H9 (cell line): ENCODE measurements around the gene UBE2A. TPM values are rescaled to one million over a fixed set of nuclear protein-coding genes. Genes with fewer than 3 reads are reported as not detected.

Experiments used
- DNase-seq: peaks from one replicate; pipeline ENCODE4 v3.0.0-alpha.2; 2017
- H2AFZ ChIP-seq: one replicate; pipeline ENCODE4 v1.6.1; 2013; ENCODE audit warnings: mild to moderate bottlenecking, low read length, control low read depth, moderate library complexity
- H2AK5ac ChIP-seq: 2 replicates; pipeline ENCODE4 v1.6.1; 2013; ENCODE audit warnings: low read length, control low read depth, mixed read lengths; ENCODE audit not compliant: insufficient read length
- H2BK120ac ChIP-seq: one replicate; pipeline ENCODE4 v1.6.1; 2013; ENCODE audit warnings: low read depth, mild to moderate bottlenecking, low read length, control low read depth, inconsistent platforms; ENCODE audit not compliant: poor library complexity, severe bottlenecking
- H2BK12ac ChIP-seq: 2 replicates; pipeline ENCODE4 v1.6.1; 2013; ENCODE audit warnings: low read length, control low read depth, mixed read lengths, low read depth; ENCODE audit not compliant: insufficient read length
- H2BK15ac ChIP-seq: 2 replicates; pipeline ENCODE4 v1.6.1; 2013; ENCODE audit warnings: low read depth, low read length, control low read depth
- H2BK20ac ChIP-seq: one replicate; pipeline ENCODE4 v1.6.1; 2013; ENCODE audit warnings: low read depth, mild to moderate bottlenecking, low read length, control low read depth, inconsistent platforms; ENCODE audit not compliant: poor library complexity, severe bottlenecking
- H2BK5ac ChIP-seq: 2 replicates; pipeline ENCODE4 v1.6.1; 2013; ENCODE audit warnings: low read length, control low read depth, mixed read lengths; ENCODE audit not compliant: insufficient read length
- H3K14ac ChIP-seq: 2 replicates; pipeline ENCODE4 v1.6.1; 2013; ENCODE audit warnings: low read length, control low read depth; ENCODE audit not compliant: insufficient read depth
- H3K18ac ChIP-seq: 2 replicates; pipeline ENCODE4 v1.6.1; 2013; ENCODE audit warnings: low read depth, mild to moderate bottlenecking, mixed read lengths, low read length, control low read depth; ENCODE audit not compliant: insufficient read length
- H3K23ac ChIP-seq: 2 replicates; pipeline ENCODE4 v1.6.1; 2013; ENCODE audit warnings: low read length, control low read depth, mixed read lengths, low read depth; ENCODE audit not compliant: insufficient read length
- H3K23me2 ChIP-seq: 2 replicates; pipeline ENCODE4 v1.6.1; 2013; ENCODE audit warnings: low read depth, mild to moderate bottlenecking, mixed read lengths, low read length, control low read depth; ENCODE audit not compliant: insufficient read length, poor library complexity, severe bottlenecking
- H3K27ac ChIP-seq: 2 replicates; pipeline ENCODE4 v1.5.1; 2013; ENCODE audit warnings: low read length, control low read depth, mixed read lengths, low read depth; ENCODE audit not compliant: insufficient read length
- H3K27me3 ChIP-seq: 2 replicates; pipeline ENCODE4 v1.6.1; 2013; ENCODE audit warnings: low read length, control low read depth, inconsistent platforms; ENCODE audit not compliant: insufficient read depth
- H3K4ac ChIP-seq: 2 replicates; pipeline ENCODE4 v1.6.1; 2013; ENCODE audit warnings: low read depth, mild to moderate bottlenecking, control low read depth, inconsistent platforms, low read length, moderate library complexity
- H3K4me1 ChIP-seq: 2 replicates; pipeline ENCODE4 v1.6.1; 2013; ENCODE audit warnings: low read length, control low read depth, inconsistent platforms; ENCODE audit not compliant: insufficient read depth
- H3K4me2 ChIP-seq: 2 replicates; pipeline ENCODE4 v1.6.1; 2013; ENCODE audit warnings: low read length, control low read depth, mixed read lengths; ENCODE audit not compliant: insufficient read length, insufficient read depth
- H3K56ac ChIP-seq: 2 replicates; pipeline ENCODE4 v1.6.1; 2013; ENCODE audit warnings: low read depth, mild to moderate bottlenecking, mixed read lengths, low read length, control low read depth; ENCODE audit not compliant: insufficient read length
- H3K79me1 ChIP-seq: 2 replicates; pipeline ENCODE4 v1.6.1; 2013; ENCODE audit warnings: low read depth, mild to moderate bottlenecking, moderate library complexity, low read length, control low read depth, inconsistent platforms; ENCODE audit not compliant: insufficient read depth, poor library complexity, severe bottlenecking
- H3K79me2 ChIP-seq: 2 replicates; pipeline ENCODE4 v1.6.1; 2013; ENCODE audit warnings: low read length, control low read depth, inconsistent platforms; ENCODE audit not compliant: insufficient read depth
- H3K9ac ChIP-seq: 2 replicates; pipeline ENCODE4 v1.6.1; 2013; ENCODE audit warnings: low read length, control low read depth, mixed read lengths; ENCODE audit not compliant: insufficient read length; ENCODE audit errors: extremely low read depth
- H3K9me3 ChIP-seq: one replicate; pipeline ENCODE4 v1.6.1; 2013; ENCODE audit warnings: low read depth, low read length, inconsistent platforms; ENCODE audit not compliant: control insufficient read depth
- H3T11ph ChIP-seq: one replicate; pipeline ENCODE4 v1.6.1; 2013; ENCODE audit warnings: mild to moderate bottlenecking, low read length, control low read depth, inconsistent platforms
- H4K20me1 ChIP-seq: one replicate; pipeline ENCODE4 v1.6.1; 2013; ENCODE audit not compliant: control insufficient read depth, insufficient read length, insufficient read depth
- H4K5ac ChIP-seq: 2 replicates; pipeline ENCODE4 v1.6.1; 2013; ENCODE audit warnings: low read depth, mild to moderate bottlenecking, mixed read lengths, low read length, control low read depth; ENCODE audit not compliant: insufficient read length
- H4K8ac ChIP-seq: replicated peaks from 2 replicates; pipeline ENCODE4 v1.6.1; 2013; ENCODE audit warnings: low read length, control low read depth, mixed read lengths, low read depth; ENCODE audit not compliant: insufficient read length
- H4K91ac ChIP-seq: 2 replicates; pipeline ENCODE4 v1.6.1; 2013; ENCODE audit warnings: low read depth, mild to moderate bottlenecking, moderate library complexity, mixed read lengths, low read length, control low read depth; ENCODE audit not compliant: insufficient read length
- H3K27ac Mint-ChIP-seq, 3 experiments: 2 replicates in 2 of 3; 3 replicates in 1 of 3; pipeline ENCODE4 v1.8.0; 2020 to 2021; ENCODE audit warnings: mixed read lengths in 3 of 3, mild to moderate bottlenecking in 1 of 3, moderate library complexity in 1 of 3
- H3K27me3 Mint-ChIP-seq: 2 replicates; pipeline ENCODE4 v1.8.0; 2021; ENCODE audit warnings: low read depth, mild to moderate bottlenecking, moderate library complexity, mixed read lengths
- H3K36me3 Mint-ChIP-seq, 3 experiments: 2 replicates in 2 of 3; 3 replicates in 1 of 3; pipeline ENCODE4 v1.8.0; 2020 to 2021; ENCODE audit warnings: low read depth in 3 of 3, mixed read lengths in 3 of 3; ENCODE audit not compliant: insufficient read depth in 1 of 3
- H3K4me1 Mint-ChIP-seq, 2 experiments: 2 replicates each; pipeline ENCODE4 v1.8.0; 2020; ENCODE audit warnings: mixed read lengths in 2 of 2
- H3K4me3 Mint-ChIP-seq, 2 experiments: 2 replicates in 1 of 2; 3 replicates in 1 of 2; pipeline ENCODE4 v1.8.0; 2020 to 2021; ENCODE audit warnings: mild to moderate bottlenecking in 2 of 2, mixed read lengths in 2 of 2, moderate library complexity in 1 of 2
- H3K9me3 Mint-ChIP-seq, 2 experiments: 2 replicates in 1 of 2; 3 replicates in 1 of 2; pipeline ENCODE4 v1.8.0; 2020; ENCODE audit warnings: mild to moderate bottlenecking in 2 of 2, mixed read lengths in 2 of 2, moderate library complexity in 1 of 2
- WGBS: extraction: QIAGEN DNeasy Blood & Tissue Kit; methylation state at CpG from one replicate; pipeline ENCODE4 v1.1.7; 2013; ENCODE audit warnings: missing lambda C conversion rate, low lambda C conversion rate, mixed read lengths; ENCODE audit not compliant: insufficient read length; ENCODE audit errors: extremely low coverage; 5-methylcytosine and 5-hydroxymethylcytosine counted together
- total RNA-seq: library from RNA; stranded (reverse); gene quantifications from 2 replicates; pipeline ENCODE4 v1.2.1, GENCODE V29; 2021
- TF ChIP-seq, protein P1 (sequence below): fragments of 200-600 bp; sonication (generic); conservative IDR thresholded peaks from 3 replicates; pipeline ENCODE4 v1.8.0; 2021; ENCODE audit warnings: antibody characterized with exemption, mild to moderate bottlenecking

Gene UBE2A
- total RNA-seq, 1 experiment from 2014 or later = 54.7 TPM

DNA sequence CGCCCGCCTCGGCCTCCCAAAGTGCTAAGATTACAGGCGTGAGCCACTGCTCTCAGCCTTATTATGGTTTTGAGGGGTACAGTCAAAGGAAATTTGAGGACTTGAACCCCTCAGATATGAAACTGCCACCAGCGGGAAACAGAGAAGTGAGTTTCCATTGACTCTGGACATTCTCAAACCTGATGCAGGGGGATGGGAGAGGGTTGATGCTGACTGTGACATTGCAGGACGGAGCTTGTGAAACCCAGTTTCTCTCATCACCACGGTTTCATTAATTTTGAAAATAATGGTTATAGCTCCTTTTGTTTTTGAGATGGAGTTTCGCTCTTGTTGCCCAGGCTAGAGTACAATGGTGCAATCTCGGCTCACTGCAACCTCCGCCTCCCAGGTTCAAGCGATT is 50.1 kb downstream of the UBE2A start:
- Histone ChIP-seq H4K20me1 (no peaks in the 10 kb centered on the region), H3K9me3 (peaks cover 12% of the 10 kb centered on the region), H3K23ac (no peak overlapping the region), H2BK15ac (no peak overlapping the region), H3K4me1 (no peaks in the 10 kb centered on the region), H2BK12ac (no peak overlapping the region), H3T11ph (no peak overlapping the region), H3K79me2 (no peaks in the 10 kb centered on the region), H4K8ac (no peak overlapping the region), H4K5ac (no peak overlapping the region), H2AK5ac (no peak overlapping the region), H3K4ac (no peak overlapping the region), H3K27me3 (no peaks in the 10 kb centered on the region), H3K56ac (no peak overlapping the region), H4K91ac (no peak overlapping the region), H3K18ac (no peak overlapping the region), H3K14ac (no peak overlapping the region), H3K27ac (no peak overlapping the region), H3K4me2 (no peak overlapping the region), H2BK120ac (no peak overlapping the region), H2BK20ac (no peak overlapping the region), H3K23me2 (no peaks in the 10 kb centered on the region), H3K79me1 (no peaks in the 10 kb centered on the region), H2BK5ac (no peak overlapping the region), H2AFZ (no peak overlapping the region), H3K9ac (no peak overlapping the region)
- TF ChIP-seq, protein P1, sequence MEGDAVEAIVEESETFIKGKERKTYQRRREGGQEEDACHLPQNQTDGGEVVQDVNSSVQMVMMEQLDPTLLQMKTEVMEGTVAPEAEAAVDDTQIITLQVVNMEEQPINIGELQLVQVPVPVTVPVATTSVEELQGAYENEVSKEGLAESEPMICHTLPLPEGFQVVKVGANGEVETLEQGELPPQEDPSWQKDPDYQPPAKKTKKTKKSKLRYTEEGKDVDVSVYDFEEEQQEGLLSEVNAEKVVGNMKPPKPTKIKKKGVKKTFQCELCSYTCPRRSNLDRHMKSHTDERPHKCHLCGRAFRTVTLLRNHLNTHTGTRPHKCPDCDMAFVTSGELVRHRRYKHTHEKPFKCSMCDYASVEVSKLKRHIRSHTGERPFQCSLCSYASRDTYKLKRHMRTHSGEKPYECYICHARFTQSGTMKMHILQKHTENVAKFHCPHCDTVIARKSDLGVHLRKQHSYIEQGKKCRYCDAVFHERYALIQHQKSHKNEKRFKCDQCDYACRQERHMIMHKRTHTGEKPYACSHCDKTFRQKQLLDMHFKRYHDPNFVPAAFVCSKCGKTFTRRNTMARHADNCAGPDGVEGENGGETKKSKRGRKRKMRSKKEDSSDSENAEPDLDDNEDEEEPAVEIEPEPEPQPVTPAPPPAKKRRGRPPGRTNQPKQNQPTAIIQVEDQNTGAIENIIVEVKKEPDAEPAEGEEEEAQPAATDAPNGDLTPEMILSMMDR = no peak
- Mint-ChIP-seq H3K4me3 (no peak overlapping the region), H3K27ac (no peak overlapping the region), H3K27me3 (no peaks in the 10 kb centered on the region; the same call in 1 of the 2 replicates), H3K36me3 (peaks cover 13 to 19% (median 17%) of the 10 kb centered on the region in 3 experiments; a peak in 6 of 7 replicates), H3K9me3 (peaks cover 53 to 58% of the 10 kb centered on the region in 2 experiments), H3K4me1 (peaks cover 0 to 5% of the 10 kb centered on the region in 2 experiments; a peak in 3 of 4 replicates)
- DNase-seq = no peak
- WGBS = no CpG with 5 or more reads among the region's 11 CpGs
